H9 (cell line): ENCODE measurements around the gene ACACA. TPM values are rescaled to one million over a fixed set of nuclear protein-coding genes. Genes with fewer than 3 reads are reported as not detected.
A peak's percentile ranks its signal among the peaks of the same experiment; 100 is the strongest.

Source experiments
- DNase-seq: peaks from one replicate; pipeline ENCODE4 v3.0.0-alpha.2; 2017
- H2AFZ ChIP-seq: one replicate; pipeline ENCODE4 v1.6.1; 2013; ENCODE audit warnings: mild to moderate bottlenecking, low read length, control low read depth, moderate library complexity
- H2AK5ac ChIP-seq: 2 replicates; pipeline ENCODE4 v1.6.1; 2013; ENCODE audit warnings: low read length, control low read depth, mixed read lengths; ENCODE audit not compliant: insufficient read length
- H2BK120ac ChIP-seq: one replicate; pipeline ENCODE4 v1.6.1; 2013; ENCODE audit warnings: low read depth, mild to moderate bottlenecking, low read length, control low read depth, inconsistent platforms; ENCODE audit not compliant: poor library complexity, severe bottlenecking
- H2BK12ac ChIP-seq: 2 replicates; pipeline ENCODE4 v1.6.1; 2013; ENCODE audit warnings: low read length, control low read depth, mixed read lengths, low read depth; ENCODE audit not compliant: insufficient read length
- H2BK15ac ChIP-seq: 2 replicates; pipeline ENCODE4 v1.6.1; 2013; ENCODE audit warnings: low read depth, low read length, control low read depth
- H2BK20ac ChIP-seq: one replicate; pipeline ENCODE4 v1.6.1; 2013; ENCODE audit warnings: low read depth, mild to moderate bottlenecking, low read length, control low read depth, inconsistent platforms; ENCODE audit not compliant: poor library complexity, severe bottlenecking
- H2BK5ac ChIP-seq: 2 replicates; pipeline ENCODE4 v1.6.1; 2013; ENCODE audit warnings: low read length, control low read depth, mixed read lengths; ENCODE audit not compliant: insufficient read length
- H3K14ac ChIP-seq: 2 replicates; pipeline ENCODE4 v1.6.1; 2013; ENCODE audit warnings: low read length, control low read depth; ENCODE audit not compliant: insufficient read depth
- H3K18ac ChIP-seq: 2 replicates; pipeline ENCODE4 v1.6.1; 2013; ENCODE audit warnings: low read depth, mild to moderate bottlenecking, mixed read lengths, low read length, control low read depth; ENCODE audit not compliant: insufficient read length
- H3K23ac ChIP-seq: 2 replicates; pipeline ENCODE4 v1.6.1; 2013; ENCODE audit warnings: low read length, control low read depth, mixed read lengths, low read depth; ENCODE audit not compliant: insufficient read length
- H3K23me2 ChIP-seq: 2 replicates; pipeline ENCODE4 v1.6.1; 2013; ENCODE audit warnings: low read depth, mild to moderate bottlenecking, mixed read lengths, low read length, control low read depth; ENCODE audit not compliant: insufficient read length, poor library complexity, severe bottlenecking
- H3K27ac ChIP-seq: 2 replicates; pipeline ENCODE4 v1.5.1; 2013; ENCODE audit warnings: low read length, control low read depth, mixed read lengths, low read depth; ENCODE audit not compliant: insufficient read length
- H3K27me3 ChIP-seq: 2 replicates; pipeline ENCODE4 v1.6.1; 2013; ENCODE audit warnings: low read length, control low read depth, inconsistent platforms; ENCODE audit not compliant: insufficient read depth
- H3K4ac ChIP-seq: 2 replicates; pipeline ENCODE4 v1.6.1; 2013; ENCODE audit warnings: low read depth, mild to moderate bottlenecking, control low read depth, inconsistent platforms, low read length, moderate library complexity
- H3K4me1 ChIP-seq: 2 replicates; pipeline ENCODE4 v1.6.1; 2013; ENCODE audit warnings: low read length, control low read depth, inconsistent platforms; ENCODE audit not compliant: insufficient read depth
- H3K4me2 ChIP-seq: 2 replicates; pipeline ENCODE4 v1.6.1; 2013; ENCODE audit warnings: low read length, control low read depth, mixed read lengths; ENCODE audit not compliant: insufficient read length, insufficient read depth
- H3K56ac ChIP-seq: 2 replicates; pipeline ENCODE4 v1.6.1; 2013; ENCODE audit warnings: low read depth, mild to moderate bottlenecking, mixed read lengths, low read length, control low read depth; ENCODE audit not compliant: insufficient read length
- H3K79me1 ChIP-seq: 2 replicates; pipeline ENCODE4 v1.6.1; 2013; ENCODE audit warnings: low read depth, mild to moderate bottlenecking, moderate library complexity, low read length, control low read depth, inconsistent platforms; ENCODE audit not compliant: insufficient read depth, poor library complexity, severe bottlenecking
- H3K79me2 ChIP-seq: 2 replicates; pipeline ENCODE4 v1.6.1; 2013; ENCODE audit warnings: low read length, control low read depth, inconsistent platforms; ENCODE audit not compliant: insufficient read depth
- H3K9ac ChIP-seq: 2 replicates; pipeline ENCODE4 v1.6.1; 2013; ENCODE audit warnings: low read length, control low read depth, mixed read lengths; ENCODE audit not compliant: insufficient read length; ENCODE audit errors: extremely low read depth
- H3K9me3 ChIP-seq: one replicate; pipeline ENCODE4 v1.6.1; 2013; ENCODE audit warnings: low read depth, low read length, inconsistent platforms; ENCODE audit not compliant: control insufficient read depth
- H3T11ph ChIP-seq: one replicate; pipeline ENCODE4 v1.6.1; 2013; ENCODE audit warnings: mild to moderate bottlenecking, low read length, control low read depth, inconsistent platforms
- H4K20me1 ChIP-seq: one replicate; pipeline ENCODE4 v1.6.1; 2013; ENCODE audit not compliant: control insufficient read depth, insufficient read length, insufficient read depth
- H4K5ac ChIP-seq: 2 replicates; pipeline ENCODE4 v1.6.1; 2013; ENCODE audit warnings: low read depth, mild to moderate bottlenecking, mixed read lengths, low read length, control low read depth; ENCODE audit not compliant: insufficient read length
- H4K8ac ChIP-seq: replicated peaks from 2 replicates; pipeline ENCODE4 v1.6.1; 2013; ENCODE audit warnings: low read length, control low read depth, mixed read lengths, low read depth; ENCODE audit not compliant: insufficient read length
- H4K91ac ChIP-seq: 2 replicates; pipeline ENCODE4 v1.6.1; 2013; ENCODE audit warnings: low read depth, mild to moderate bottlenecking, moderate library complexity, mixed read lengths, low read length, control low read depth; ENCODE audit not compliant: insufficient read length
- H3K27ac Mint-ChIP-seq, 3 experiments: 2 replicates in 2 of 3; 3 replicates in 1 of 3; pipeline ENCODE4 v1.8.0; 2020 to 2021; ENCODE audit warnings: mixed read lengths in 3 of 3, mild to moderate bottlenecking in 1 of 3, moderate library complexity in 1 of 3
- H3K27me3 Mint-ChIP-seq: 2 replicates; pipeline ENCODE4 v1.8.0; 2021; ENCODE audit warnings: low read depth, mild to moderate bottlenecking, moderate library complexity, mixed read lengths
- H3K36me3 Mint-ChIP-seq, 3 experiments: 2 replicates in 2 of 3; 3 replicates in 1 of 3; pipeline ENCODE4 v1.8.0; 2020 to 2021; ENCODE audit warnings: low read depth in 3 of 3, mixed read lengths in 3 of 3; ENCODE audit not compliant: insufficient read depth in 1 of 3
- H3K4me1 Mint-ChIP-seq, 2 experiments: 2 replicates each; pipeline ENCODE4 v1.8.0; 2020; ENCODE audit warnings: mixed read lengths in 2 of 2
- H3K4me3 Mint-ChIP-seq, 2 experiments: 2 replicates in 1 of 2; 3 replicates in 1 of 2; pipeline ENCODE4 v1.8.0; 2020 to 2021; ENCODE audit warnings: mild to moderate bottlenecking in 2 of 2, mixed read lengths in 2 of 2, moderate library complexity in 1 of 2
- H3K9me3 Mint-ChIP-seq, 2 experiments: 2 replicates in 1 of 2; 3 replicates in 1 of 2; pipeline ENCODE4 v1.8.0; 2020; ENCODE audit warnings: mild to moderate bottlenecking in 2 of 2, mixed read lengths in 2 of 2, moderate library complexity in 1 of 2
- CTCF ChIP-seq: fragments of 200-600 bp; sonication (generic); conservative IDR thresholded peaks from 3 replicates; pipeline ENCODE4 v1.8.0; 2021; ENCODE audit warnings: antibody characterized with exemption, mild to moderate bottlenecking
- WGBS: extraction: QIAGEN DNeasy Blood & Tissue Kit; methylation state at CpG from one replicate; pipeline ENCODE4 v1.1.7; 2013; ENCODE audit warnings: missing lambda C conversion rate, low lambda C conversion rate, mixed read lengths; ENCODE audit not compliant: insufficient read length; ENCODE audit errors: extremely low coverage; 5-methylcytosine and 5-hydroxymethylcytosine counted together
- total RNA-seq: library from RNA; stranded (reverse); gene quantifications from 2 replicates; pipeline ENCODE4 v1.2.1, GENCODE V29; 2021

The ACACA gene
- total RNA-seq, 1 experiment from 2014 or later = 135 TPM

DNA sequence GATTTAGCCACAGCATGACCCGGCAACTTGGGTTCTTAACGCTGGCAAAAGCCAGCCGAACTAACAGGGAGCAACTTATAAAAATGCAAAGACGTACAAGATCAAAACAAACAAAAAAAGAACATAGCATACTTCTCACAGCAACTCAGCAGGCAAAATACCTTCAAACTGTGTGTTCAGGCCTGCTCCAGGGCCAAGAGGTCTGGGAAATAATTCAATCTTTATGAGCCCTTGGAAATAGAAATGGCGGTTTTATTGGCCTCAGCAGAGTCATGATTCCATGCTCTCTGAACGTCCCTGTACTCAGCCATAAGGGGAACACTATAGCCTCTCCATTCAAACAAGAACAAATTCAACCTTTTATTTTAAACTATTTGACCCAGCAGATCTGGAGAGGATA is 132.2 kb downstream of the ACACA start:
- DNase-seq = no peak
- Histone ChIP-seq H3K23ac (no peak overlapping the region), H3K4ac (no peak overlapping the region), H3K4me1 (no peaks in the 10 kb centered on the region), H3K23me2 (no peaks in the 10 kb centered on the region), H3K27me3 (no peaks in the 10 kb centered on the region), H4K20me1 (no peaks in the 10 kb centered on the region), H3K56ac (no peak overlapping the region), H2AFZ (no peak overlapping the region), H2BK20ac (no peak overlapping the region), H2BK15ac (no peak overlapping the region), H4K8ac (no peak overlapping the region), H2BK12ac (no peak overlapping the region), H3K4me2 (no peak overlapping the region), H4K5ac (no peak overlapping the region), H2BK120ac (no peak overlapping the region), H3K9me3 (no peaks in the 10 kb centered on the region), H3K79me2 (no peaks in the 10 kb centered on the region), H3K79me1 (no peaks in the 10 kb centered on the region), H3K27ac (no peak overlapping the region), H3T11ph (no peak overlapping the region), H3K18ac (no peak overlapping the region), H4K91ac (no peak overlapping the region), H2BK5ac (no peak overlapping the region), H2AK5ac (no peak overlapping the region), H3K14ac (no peak overlapping the region), H3K9ac (no peak overlapping the region)
- H3K27ac Mint-ChIP-seq = peak overlapping the region in 2 of 3 experiments; percentile 11 to 83; a peak in 3 of 7 replicates
- H3K9me3 Mint-ChIP-seq = no peaks in the 10 kb centered on the region
- no peak overlapping the region for H3K4me3 Mint-ChIP-seq
- peaks cover 38 to 60% (median 53%) of the 10 kb centered on the region in 3 experiments; a peak in 6 of 7 replicates for H3K36me3 Mint-ChIP-seq
- no CpG with 5 or more reads among the region's 6 CpGs for WGBS
- H3K4me1 Mint-ChIP-seq = 0 out of 4 replicates have a peak, but pooled peaks cover 0 to 3% of the 10 kb centered on the region in 2 experiments
- TF ChIP-seq CTCF = no peak
- no peaks in the 10 kb centered on the region for H3K27me3 Mint-ChIP-seq
